Astrocyte of the cerebellum (primary cell): ENCODE results near the gene CAPN12.
A peak's percentile ranks its signal among the peaks of the same experiment; 100 is the strongest.
"Not testable (repeated sequence)": the region's sequence is repeated elsewhere in the genome, so short reads cannot be mapped to it uniquely, and the experiment has no call there.

Experiments
- DNase-seq: peaks from one replicate; pipeline ENCODE4 v3.0.0-alpha.2; 2011; ENCODE audit warnings: low read depth
- H3K4me3 ChIP-seq: 2 replicates; pipeline ENCODE4 v1.5.1; 2011; ENCODE audit warnings: mild to moderate bottlenecking, low read depth, low read length, moderate library complexity
- in situ Hi-C: cut with HindIII; loops from 2 replicates; pipeline ENCODE4 v1.10.0; 2017; ENCODE audit warnings: low sequenced_read_pairs
- TF ChIP-seq, protein P1 (sequence below): IDR thresholded peaks from 2 replicates; pipeline ENCODE4 v1.5.1; 2012; ENCODE audit warnings: low read length, low read depth, moderate library complexity, mild to moderate bottlenecking; ENCODE audit errors: missing control alignments

The CAPN12 gene

GRCh38 chr19:38778733-38779132 is 34.5 kb upstream of the CAPN12 start:
- in situ Hi-C loops, result no loop called here
- no peak for DNase-seq
- H3K4me3 ChIP-seq, result no peak overlapping the region
- TF ChIP-seq, protein P1, sequence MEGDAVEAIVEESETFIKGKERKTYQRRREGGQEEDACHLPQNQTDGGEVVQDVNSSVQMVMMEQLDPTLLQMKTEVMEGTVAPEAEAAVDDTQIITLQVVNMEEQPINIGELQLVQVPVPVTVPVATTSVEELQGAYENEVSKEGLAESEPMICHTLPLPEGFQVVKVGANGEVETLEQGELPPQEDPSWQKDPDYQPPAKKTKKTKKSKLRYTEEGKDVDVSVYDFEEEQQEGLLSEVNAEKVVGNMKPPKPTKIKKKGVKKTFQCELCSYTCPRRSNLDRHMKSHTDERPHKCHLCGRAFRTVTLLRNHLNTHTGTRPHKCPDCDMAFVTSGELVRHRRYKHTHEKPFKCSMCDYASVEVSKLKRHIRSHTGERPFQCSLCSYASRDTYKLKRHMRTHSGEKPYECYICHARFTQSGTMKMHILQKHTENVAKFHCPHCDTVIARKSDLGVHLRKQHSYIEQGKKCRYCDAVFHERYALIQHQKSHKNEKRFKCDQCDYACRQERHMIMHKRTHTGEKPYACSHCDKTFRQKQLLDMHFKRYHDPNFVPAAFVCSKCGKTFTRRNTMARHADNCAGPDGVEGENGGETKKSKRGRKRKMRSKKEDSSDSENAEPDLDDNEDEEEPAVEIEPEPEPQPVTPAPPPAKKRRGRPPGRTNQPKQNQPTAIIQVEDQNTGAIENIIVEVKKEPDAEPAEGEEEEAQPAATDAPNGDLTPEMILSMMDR, result no peak

- TF ChIP-seq, protein P1, result no peak
- H3K4me3 ChIP-seq, result no peak overlapping the region
- no peak for DNase-seq
- in situ Hi-C loops, result no loop called here
Measured at GRCh38 chr19:38774181-38774950, 30.1 kb upstream of the CAPN12 start.

DNA sequence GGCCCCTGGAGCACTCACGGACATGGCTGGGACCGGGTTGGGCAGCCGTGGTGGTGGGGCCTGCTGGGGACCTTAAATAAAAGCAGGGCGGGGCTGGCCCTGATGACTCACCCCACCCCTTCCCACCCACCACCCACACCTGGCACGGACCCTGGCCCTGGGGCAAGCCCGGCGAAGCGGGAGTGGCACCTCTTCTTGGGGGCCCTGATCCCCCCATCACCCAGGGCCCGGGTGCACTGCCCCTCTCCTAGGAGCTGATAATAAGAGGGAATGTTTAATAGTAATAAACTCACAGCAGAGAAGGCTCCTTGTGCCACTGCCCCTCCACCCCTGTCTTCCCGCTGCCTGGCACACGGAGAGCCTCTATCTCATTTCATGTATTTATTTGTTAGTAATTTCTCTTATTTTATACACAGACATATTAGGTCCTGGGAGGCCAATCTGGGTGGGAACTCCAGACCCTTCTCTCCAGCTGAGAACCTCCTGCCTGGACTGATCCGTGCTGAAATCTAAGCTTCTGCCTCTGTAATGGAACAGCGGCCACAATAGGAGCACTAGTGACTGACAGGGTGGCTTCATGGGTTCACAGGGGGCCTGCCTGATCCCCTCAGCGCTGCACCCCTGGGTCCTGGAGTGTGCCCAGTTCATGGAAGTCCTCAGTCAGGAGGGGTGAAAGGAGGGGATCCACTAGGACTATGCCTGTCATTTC is 29.3 kb upstream of the CAPN12 start, which contains the start of gene LGALS7:
TSS of gene LGALS7 (minus strand) at position 49 of the 709 bp plus-strand sequence. CDS start at position 24, 25 bp downstream.
- no peak within 1 kb of the TSS for H3K4me3 ChIP-seq
- in situ Hi-C loops, result no loop called here
- TF ChIP-seq, protein P1, result no peak
- no peak for DNase-seq

GRCh38 chr19:38771569-38771968 is 27.3 kb upstream of the CAPN12 start:
- H3K4me3 ChIP-seq, in situ Hi-C loops, DNase-seq: not testable (repeated sequence)

GRCh38 chr19:38770949-38771275 is 26.6 kb upstream of the CAPN12 start:
- H3K4me3 ChIP-seq, in situ Hi-C loops, DNase-seq: not testable (repeated sequence)

- DNase-seq, in situ Hi-C loops, H3K4me3 ChIP-seq: not testable (repeated sequence)
Measured at GRCh38 chr19:38770228-38770948, 26.1 kb upstream of the CAPN12 start.

DNA sequence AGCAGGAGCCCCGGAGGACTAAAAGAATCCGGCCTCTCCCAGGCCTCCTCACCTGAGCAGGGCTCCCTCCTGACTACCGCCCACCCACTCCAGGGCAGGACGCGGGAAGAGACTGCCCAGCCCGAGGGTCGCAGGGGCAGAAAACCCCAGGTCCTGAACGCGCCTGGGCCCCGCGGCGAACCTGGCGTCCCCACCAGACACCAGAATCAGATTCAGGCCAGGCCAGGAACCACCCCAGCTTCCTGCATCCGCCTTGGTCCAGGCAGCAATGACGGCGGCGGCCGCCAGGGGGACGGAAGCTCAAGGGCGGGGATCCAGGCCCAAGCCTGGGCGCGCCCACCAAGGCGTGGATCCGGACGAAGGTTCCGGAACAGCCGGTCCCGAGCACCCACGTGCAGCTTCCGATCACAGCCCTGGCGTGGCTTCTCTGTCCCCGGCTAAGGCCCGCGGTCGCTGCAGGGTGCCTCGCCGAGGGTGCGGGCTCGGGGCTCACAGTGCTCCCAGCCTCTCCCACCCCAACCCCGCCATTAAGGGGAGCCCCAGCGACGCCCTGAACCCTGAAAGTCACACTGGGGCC is 25.4 kb upstream of the CAPN12 start:
- in situ Hi-C loops, result no loop called here
- TF ChIP-seq, protein P1, result peak; percentile 68
- peak; percentile 8 for DNase-seq
- H3K4me3 ChIP-seq, result no peak overlapping the region
